GM21786 (cell line): ENCODE data around the gene SLC22A7.
"Not testable (repeated sequence)": the region's sequence is repeated elsewhere in the genome, so short reads cannot be mapped to it uniquely, and the experiment has no call there.

Source experiments
- ATAC-seq: cut with Tn5 transposase; IDR thresholded peaks from one replicate; pipeline ENCODE4 v1.9.1; 2021; ENCODE audit not compliant: unreplicated experiment

The SLC22A7 gene

DNA sequence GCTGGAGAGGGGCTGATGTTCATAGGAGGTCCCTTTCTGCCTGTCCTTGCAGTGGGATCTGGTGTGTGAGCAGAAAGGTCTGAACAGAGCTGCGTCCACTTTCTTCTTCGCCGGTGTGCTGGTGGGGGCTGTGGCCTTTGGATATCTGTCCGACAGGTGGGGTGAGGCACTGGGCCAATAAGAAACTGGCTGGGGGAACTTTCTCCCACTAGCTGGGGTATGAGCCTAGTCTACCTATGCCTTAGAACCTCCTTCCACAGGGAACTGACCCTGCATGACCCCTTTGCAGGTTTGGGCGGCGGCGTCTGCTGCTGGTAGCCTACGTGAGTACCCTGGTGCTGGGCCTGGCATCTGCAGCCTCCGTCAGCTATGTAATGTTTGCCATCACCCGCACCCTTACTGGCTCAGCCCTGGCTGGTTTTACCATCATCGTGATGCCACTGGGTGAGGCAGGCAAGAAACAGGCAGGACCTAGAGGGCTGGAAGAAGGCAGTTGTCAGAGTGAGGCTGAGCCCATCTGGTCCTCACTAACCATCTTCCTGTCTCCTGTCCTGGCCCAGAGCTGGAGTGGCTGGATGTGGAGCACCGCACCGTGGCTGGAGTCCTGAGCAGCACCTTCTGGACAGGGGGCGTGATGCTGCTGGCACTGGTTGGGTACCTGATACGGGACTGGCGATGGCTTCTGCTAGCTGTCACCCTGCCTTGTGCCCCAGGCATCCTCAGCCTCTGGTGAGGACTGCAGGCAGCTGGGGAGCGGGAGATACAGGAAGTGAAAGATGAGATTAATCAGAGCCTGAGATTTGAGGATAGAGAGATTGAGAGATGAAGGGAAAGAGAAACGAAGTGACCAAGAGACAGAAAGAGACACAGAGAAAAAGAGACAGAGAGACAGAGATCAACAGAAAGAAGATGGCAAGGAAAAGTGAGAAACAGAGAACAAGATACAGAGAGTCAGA, 1.6 kb downstream of the SLC22A7 start:
- no peak for ATAC-seq

DNA sequence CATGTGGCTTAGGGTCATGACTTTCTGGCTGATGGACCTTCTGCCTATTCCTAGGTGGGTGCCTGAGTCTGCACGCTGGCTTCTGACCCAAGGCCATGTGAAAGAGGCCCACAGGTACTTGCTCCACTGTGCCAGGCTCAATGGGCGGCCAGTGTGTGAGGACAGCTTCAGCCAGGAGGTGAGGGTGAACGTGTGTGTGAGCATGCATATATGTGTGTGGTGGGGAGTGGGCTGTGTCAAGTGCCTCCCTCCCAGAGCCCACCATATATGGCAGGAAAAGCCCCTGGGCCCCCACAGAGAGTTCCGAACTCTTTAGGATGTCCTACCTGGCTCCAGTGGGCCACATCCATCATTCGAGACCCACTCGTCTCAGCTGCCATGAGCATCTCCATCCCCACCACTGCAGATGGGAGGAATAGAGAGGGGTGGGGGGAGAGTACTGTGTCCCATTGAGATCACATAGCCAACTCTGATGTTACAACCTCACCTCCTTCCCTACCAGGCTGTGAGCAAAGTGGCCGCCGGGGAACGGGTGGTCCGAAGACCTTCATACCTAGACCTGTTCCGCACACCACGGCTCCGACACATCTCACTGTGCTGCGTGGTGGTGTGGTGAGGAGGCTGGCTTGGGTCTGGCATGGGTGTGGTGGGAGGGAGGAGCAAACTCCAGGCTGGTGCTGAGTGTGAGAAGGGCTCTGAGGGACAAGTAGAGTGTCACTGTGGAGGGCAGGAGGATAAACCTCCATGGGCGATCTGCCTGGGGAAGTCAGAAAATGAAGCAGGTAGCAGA, 3.2 kb downstream of the SLC22A7 start:
- no peak for ATAC-seq

DNA sequence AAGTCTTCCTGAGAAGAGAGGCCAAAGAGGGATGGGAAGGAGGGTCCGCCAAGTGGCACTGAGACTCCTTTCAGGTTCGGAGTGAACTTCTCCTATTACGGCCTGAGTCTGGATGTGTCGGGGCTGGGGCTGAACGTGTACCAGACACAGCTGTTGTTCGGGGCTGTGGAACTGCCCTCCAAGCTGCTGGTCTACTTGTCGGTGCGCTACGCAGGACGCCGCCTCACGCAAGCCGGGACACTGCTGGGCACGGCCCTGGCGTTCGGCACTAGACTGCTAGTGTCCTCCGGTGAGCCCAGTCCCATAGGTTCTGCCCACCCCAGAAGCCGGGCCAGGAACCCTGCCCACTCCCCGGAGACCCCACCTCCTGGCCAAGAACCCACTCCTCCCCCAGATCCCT, 4.1 kb downstream of the SLC22A7 start:
- ATAC-seq: no peak

DNA sequence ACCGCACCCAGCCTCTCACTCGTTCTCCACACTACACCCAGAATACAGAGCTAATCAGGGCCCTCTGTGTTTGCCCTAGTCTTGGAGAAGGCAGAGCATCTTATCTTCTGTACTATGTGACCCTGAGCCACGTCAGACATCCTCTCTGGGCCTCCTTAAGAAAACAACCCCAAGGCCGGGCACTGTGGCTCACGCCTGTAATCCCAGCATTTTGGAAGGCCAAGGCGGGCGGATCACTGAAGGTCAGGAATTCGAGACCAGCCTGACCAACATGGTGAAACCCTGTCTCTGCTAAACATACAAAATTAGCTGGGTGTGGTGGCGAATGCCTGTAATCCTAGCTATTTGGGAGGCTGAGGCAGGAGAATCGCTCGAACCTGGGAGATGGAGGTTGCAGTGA, 4.9 kb downstream of the SLC22A7 start:
- ATAC-seq: not testable (repeated sequence)

DNA sequence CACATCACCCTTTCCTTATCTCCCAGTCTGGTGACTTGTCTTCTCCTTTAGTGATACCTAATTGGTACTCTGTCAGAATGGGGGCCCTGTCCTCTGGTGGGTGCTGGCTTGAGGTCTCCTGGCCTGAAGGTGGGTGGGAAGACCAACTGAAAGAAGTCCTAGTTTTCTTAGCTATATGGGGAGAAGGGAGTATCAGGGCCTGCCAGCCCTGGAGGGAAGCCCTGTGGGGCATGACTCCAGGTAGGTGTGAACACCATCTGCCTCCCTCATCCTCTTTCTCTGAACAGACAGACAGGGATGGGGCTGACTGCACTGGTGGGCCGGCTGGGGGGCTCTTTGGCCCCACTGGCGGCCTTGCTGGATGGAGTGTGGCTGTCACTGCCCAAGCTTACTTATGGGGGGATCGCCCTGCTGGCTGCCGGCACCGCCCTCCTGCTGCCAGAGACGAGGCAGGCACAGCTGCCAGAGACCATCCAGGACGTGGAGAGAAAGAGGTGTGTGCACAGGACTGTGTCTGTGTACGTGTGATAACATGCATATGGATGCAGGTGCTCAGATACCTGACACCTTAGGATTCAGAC, 5.8 kb downstream of the SLC22A7 start:
- ATAC-seq: no peak

DNA sequence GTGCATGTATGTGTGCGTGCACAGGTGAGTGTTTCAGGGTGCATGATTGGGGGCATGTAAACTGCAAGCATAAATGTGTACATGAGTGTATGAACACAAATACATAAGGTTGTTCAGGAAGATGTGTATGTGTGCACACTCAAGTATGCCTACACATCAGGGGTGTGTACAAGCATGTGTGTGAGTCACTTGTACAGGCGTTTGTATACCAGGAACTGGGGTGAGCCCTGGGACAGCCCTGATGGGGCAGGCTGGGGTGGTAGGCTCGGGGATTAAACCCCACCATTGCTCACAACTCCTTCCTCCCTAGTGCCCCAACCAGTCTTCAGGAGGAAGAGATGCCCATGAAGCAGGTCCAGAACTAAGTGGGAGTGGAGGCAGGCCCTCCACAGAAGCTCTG, 6.3 kb downstream of the SLC22A7 start:
- ATAC-seq: no peak

DNA sequence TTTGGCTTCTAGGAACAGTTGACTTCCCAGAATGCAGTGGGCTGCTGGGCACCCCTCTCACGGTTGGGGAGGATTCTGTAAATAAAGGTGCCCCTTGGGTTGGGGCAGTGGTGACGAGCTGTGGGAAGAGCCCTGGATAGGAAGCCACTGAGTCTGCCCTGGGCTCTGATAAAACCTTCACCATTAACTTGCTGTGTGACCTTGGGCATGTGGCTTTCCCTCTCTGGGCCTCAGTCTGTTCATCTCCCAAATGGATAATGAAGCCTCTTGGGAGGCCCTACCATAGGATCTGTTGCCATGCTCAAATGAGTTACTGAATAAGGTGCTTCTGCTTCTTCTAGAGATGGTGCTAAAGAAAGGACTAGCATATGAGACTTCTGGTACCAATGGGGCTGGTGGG, 6.8 kb downstream of the SLC22A7 start:
- ATAC-seq: no peak

DNA sequence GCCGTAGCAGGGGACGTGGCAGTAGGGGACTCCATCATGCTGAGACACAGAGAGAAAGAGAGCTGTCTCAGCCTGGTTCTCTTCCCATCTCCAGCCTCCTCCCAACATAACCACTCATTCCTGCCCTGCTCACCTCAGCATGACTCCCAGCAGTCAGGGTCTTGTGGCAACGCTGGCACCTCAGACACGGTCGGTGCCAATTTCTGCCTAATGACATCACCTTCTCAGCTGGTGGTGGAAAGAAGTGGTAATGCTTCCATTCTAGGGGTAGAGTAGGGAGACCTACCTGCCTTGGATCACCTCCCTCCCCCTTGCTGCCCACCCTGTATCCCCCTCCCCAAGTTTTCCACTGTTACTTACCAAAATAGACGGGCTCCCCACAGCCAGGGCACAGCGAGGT, 8.0 kb downstream of the SLC22A7 start:
- ATAC-seq: no peak

DNA sequence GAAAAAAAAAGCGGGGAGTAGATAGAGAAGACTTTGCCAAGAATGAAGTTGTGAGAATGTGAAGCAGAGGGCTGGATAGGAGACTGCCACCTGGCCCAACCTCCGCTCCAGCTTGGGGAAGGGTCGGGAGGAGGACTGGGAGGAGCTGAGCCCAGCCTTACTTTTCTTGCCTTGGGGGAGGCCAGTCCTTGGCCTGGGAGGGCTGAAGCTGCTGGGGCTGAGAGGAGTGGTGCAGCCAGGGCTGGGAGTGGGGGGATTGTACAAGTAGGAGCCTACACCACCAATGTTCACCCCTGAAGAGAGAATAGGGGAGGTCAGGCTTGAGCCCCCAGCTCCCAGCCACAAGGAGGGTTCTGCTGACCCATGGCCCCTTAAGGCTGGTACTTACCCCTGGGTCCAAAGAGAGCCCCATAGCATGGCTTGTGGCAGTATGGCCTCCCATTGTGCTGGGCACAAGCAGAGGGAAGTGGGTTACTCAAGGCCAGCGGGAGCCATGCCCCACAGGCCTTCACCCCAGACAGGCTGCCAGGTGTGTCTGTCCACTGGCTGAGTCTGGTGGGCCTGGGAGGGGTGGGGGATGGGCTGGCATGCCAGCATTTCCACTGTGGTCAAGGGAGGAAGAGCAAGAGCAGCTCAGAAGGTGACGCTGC, 9.5 kb downstream of the SLC22A7 start:
- no peak for ATAC-seq

DNA sequence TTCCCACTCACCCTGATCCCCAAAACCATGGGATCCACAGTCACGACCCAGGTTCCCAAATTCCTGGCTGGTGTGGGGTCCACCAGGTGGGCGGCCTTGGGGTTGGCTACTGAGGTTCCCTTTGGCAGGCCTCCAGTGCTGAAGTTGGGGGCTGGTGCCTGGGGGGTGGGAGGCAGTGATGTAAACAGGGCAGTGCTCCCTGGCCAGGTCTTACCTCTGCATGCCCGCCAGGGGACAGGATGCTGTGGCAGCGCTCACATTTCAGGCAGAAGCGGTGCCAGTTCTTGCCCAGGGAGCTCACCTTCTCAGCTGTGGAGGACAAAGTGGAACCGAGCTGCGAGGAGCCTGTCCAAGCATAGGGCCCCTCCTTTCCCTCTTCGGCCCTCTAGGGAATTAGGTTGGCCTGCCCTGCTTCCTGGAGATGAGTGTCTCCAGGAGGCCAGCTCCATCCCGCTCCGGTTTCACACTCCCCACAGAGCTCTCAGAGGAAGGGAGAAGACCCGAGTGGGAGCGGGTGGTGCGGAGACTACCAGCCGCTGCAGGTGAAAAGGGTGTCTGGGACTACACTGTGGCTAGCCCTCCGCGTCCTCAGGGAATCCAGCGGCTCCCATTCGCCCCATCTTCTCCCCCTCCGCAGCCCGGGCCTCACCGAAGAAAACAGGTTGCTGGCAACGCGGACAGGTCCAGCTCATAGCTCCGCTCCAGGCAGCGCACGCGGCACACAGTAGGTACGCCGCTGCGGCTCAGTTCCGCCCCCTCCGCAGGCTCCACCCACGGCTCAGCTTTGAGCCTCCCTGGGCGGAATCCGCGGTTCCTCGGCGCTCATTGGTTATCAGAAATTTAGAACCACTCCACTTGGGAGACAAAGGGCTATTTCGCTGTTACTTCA, 10.3 kb downstream of the SLC22A7 start, which contains the start of gene CRIP3:
Gene CRIP3 (minus strand): TSS at position 726 of the 889 bp plus-strand sequence. CDS start 34 bp downstream, at position 692.
- ATAC-seq: peak; percentile 58

DNA sequence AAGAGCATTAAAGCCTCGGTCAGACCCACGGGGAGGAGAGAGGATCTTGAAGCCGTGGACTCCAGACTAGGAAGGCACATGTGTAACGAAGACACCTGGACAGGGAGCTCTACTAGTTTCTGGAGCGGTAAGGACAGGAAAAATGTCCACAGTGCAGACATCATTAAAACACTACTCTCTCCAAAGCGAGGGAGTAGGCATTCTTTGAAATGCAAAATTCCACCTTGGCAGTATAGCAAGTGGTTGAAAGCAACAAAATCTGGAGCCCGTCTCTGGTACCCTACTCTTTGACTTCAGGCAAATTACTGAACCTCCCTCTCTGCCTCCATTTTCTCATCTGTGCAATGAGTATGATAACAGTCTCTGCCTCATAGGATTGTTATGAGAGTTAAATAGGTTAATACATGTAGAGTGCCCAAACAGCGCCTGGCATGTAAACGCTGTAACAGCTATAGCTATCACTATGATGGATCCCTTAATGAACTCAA, 11.0 kb downstream of the SLC22A7 start:
- ATAC-seq: no peak

DNA sequence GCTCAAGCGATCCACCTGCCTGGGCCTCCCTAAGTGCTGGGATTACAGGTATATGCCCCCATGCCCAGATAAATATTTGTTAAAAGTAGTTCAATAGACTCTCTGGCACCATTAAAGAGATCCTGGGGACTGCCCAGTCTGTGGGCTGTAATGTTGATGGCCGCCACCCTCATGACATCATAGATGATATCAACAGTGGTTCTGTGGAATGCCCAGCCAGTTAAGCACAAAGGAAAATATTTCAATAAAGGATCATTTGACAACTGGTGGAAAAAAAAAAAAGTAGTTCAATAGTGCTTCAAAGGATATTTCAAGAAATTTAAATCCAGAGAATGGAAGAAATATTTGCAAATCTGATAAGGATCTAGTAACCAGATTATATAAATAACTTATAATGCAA, 12.1 kb downstream of the SLC22A7 start:
- ATAC-seq: no peak

DNA sequence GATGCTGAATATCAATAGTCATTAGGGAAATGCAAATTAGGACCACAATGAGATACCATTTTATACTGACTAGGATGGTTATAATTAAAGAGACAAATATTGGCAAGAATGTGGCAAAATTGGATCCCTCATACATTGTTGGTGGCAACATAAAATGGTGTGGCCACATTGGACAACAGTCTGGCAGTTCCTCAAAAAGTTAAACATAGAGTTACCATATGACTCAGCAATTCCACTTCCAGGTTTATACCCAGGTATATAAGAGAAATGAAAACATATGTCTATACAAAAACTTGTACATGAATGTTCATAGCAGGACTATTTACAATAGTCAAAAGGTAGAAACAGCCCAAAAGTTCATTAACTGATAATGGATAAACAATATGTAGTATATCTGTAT, 12.6 kb downstream of the SLC22A7 start:
- no peak for ATAC-seq

DNA sequence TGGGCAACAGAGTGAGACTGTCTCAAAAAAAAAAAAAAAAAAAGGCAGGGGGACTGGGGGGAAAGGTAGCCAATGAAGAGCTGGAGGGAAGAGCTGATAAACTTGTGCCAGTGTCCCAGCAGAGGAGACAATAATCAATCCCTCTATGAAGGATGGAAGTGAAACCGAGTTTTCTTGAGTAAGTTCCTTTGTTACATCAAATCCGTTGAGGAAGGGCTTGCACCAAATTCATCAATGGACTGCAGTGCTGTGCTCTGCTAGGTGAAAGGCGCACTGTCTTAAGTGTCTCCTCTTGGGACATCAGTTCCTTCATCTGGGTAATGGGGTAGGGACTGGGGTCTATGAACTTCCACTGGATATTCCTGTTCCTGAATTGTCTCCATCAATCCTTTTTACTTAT, 13.6 kb downstream of the SLC22A7 start:
- ATAC-seq: no peak

DNA sequence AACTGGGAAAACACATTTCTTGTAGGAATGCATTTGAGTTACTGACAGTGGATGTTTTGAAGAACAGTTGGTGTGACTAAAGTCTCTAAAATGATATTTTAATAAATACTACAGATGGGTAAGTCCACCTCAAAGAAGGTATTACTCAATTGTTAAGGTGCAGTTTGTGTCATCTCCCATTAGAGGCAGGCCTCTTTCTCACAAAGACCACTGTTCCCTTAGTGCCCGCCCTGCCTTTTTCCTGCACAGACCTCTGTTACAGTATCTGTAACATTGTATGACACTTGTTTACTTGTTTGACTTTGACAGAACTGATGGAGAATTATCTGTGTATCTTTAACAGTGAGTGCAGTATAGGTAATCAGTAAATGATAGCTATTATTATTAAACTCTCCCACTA, 15.8 kb downstream of the SLC22A7 start:
- no peak for ATAC-seq

DNA sequence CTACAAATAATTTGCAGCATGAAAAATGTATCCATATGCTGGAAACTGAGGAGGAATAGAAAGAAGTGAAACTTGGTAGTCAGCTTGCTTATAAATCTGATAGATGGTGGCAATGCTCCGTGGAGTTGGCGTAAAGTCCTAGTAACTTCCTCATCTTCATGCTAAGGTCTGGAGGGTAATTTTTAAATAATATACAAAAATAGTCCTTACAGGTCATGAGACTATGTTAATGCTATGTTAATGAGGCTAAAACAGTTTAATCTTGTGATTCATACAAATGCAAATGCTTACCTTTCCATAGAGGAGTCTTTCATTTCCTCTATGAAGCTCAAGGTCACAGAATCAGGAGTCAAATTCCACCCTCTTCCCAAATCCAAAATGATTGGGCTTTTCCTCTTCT, 20.0 kb downstream of the SLC22A7 start:
- ATAC-seq: no peak

DNA sequence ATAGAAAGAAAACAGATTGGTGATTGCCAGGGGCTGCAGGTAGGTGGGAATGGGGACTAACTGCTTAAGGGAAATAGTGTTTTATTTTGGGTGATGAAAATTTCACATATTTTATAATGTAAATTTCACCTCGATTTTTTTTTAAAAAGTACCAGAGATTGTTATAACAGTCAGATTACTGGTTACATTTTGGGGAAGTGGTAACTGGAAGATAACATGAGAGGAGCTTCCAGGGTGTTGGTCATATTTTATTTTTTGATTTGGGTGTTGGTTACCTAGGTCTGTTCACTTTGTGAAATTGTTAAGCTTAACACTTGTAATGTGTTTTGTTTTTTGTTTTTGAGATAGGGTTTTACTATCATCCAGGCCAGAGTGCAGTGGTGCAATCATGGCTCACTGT, 27.8 kb downstream of the SLC22A7 start:
- ATAC-seq: no peak

DNA sequence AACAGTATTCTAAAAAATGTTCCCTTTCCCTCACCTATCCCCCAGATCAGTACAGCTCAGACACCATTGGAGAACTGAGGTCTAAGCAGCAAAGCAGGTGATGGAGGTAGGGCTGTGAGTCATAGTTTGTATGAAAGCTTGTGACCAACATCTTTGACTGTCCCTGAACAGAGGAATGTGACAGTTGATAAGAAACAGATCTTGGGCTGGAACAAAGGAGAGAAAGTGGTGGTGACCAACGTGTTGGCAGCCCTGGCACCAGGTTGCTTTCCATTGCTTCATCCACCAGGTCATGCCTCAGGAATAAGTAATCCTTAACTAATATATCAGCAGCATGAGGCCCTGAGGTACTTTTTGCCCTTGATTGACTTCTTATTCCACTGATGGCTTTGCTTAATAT, 30.5 kb downstream of the SLC22A7 start:
- ATAC-seq: no peak

DNA sequence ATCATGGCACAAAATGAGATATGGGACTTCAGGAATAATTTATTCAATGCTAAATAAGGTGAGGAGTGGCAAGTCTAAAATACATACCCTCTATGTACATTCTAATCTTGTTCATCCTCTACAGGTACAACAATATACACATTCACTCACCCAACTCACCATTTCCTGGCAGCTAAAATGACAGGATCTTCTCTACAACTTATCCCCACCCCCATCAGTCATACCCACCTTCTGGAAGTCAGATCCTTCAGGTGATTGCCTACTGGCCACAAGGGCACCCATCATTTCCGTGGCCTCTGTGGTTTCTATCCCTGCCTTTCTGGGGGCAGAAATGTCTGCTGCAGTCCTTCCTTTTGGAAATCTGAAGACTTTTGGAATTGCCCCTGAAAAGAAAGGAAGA, 33.4 kb downstream of the SLC22A7 start:
- no peak for ATAC-seq

DNA sequence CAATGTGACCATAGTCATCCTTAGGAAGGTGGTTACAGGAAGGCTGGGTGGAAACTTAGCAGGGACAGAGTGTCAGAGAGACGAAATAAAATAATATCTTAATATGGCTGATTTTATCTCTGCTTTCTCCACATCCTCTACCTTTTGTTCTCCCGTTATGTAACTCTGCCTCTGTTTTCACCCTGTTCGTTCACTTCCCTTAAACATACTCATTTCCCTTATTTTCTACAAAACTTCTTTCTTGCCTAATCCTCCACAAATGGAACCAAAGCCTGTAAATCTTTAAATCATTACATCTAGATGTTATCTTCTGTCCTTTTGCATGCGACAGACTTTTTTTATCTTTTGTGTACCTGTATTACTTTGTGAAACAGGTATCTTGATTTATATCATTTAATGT, 33.8 kb downstream of the SLC22A7 start:
- ATAC-seq: no peak
